GM03348 (cell line): ENCODE results near the gene RAP2A.
A peak's percentile ranks its signal among the peaks of the same experiment; 100 is the strongest.

Experiments
- DNase-seq: peaks from one replicate; pipeline ENCODE4 v3.0.0; 2012; ENCODE audit warnings: low spot score

The RAP2A gene

DNA sequence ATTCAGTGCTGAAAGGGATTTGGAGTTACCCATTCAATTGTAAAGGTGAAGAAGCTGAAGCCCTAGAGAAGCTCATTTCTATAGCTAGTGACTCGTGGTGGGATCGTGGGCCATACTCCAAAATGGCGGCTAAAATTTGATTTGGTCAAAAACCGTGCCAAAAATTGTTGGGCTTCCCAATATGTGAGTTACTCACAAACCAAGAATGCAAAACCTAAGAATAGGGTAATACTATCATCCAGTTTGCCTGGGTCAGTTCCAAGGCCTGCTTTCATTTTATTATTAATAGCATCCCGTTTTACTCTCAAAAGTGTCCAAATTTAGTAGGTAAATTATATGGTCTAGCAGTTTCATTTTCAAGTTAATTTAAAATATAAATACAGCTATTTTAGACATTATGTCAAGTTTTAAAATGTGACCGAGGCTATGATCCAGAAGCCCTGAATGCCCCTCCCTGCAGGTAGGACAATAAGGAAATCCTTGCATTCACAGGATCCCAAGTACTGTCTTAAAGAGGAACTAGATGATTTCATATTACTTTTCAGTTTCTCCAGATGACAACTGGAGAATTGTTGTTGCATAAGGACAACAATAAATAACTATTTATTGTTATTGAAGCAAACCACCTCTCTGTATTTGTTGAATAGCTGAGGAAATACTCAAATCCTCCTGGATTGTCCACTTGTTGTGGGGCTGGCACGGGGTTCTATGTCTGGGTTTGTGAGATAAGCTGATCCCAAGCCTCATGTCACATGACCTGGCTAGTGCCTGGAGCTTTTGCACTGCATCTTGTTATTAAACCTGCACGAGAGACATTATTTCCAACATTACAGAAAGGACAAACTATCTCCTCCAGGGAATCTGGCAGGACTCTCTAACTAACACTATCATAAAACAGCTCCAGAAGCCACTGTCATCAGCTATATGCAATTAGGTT is 11.6 kb upstream of the RAP2A start:
- DNase-seq = no peak

DNA sequence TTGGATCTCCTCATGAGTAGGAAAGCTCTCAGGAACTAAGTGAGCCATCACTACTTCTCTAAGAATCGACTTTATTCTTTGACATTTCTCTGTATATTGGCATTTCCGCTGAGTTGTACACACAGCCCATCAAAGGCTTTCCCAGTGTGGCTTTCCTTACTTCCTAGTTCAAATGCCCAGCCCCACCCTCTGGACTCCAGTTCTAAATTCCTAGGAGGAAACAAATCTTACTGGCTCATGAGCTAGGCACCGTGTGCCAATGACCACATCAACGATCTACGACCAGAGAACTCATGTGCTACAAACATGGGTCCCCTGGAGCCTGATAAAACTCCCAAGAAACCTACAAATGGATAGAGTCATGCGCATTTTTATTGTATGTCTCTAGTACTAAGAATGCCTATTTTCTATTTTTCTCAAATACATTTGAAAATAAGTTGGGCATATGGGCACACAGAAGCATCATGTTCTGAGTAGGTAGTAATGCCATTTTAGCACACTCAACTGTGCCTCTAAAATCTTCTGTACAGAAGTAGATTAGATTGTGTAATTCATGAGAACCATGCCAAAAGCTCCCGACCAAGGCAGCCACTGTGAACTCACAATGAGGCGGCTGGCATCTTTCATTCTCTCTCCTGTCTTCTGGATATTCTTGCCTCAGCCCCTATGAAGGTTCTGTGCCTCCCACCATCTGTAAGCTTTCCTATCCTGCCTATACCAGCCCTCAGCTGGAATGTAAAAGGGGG is 10.5 kb upstream of the RAP2A start:
- no peak for DNase-seq

DNA sequence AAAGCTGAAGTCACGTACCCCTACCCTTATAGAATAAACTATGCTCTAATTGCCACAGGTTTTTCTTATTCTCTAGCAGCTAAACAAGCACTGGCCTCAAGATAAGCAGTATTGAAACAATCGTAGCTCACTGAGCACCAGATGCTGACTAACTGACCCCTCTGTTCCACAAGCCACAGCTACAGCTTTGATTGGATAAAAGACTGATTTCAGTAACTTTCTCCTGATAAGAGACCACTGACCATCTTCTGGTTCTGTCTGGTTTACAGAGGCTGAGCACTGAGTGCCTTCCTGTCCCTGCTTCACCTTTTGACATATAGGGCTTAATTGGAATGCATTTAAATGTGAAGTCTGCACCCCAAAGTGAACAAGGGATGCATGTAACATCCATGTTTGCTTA is 8.4 kb upstream of the RAP2A start:
- no peak for DNase-seq

DNA sequence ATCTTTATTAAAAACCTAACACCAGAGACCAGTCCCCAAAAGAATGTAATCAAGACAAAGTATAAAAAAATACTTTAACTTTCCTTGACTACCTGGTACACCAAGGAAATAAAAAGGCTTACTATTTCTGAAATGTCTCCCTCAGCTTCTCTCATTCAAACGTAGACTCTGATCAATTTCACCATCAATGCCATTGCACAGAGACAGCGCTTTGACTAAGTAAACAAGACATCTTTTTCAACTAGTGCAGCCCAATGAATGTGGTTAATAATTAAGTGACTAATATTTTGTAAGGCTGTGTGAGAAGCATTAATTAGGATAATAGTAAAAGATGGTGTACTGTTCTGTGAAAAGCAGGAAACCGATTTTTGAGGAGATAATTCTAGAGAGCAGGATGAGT is 7.3 kb upstream of the RAP2A start:
- DNase-seq = no peak

DNA sequence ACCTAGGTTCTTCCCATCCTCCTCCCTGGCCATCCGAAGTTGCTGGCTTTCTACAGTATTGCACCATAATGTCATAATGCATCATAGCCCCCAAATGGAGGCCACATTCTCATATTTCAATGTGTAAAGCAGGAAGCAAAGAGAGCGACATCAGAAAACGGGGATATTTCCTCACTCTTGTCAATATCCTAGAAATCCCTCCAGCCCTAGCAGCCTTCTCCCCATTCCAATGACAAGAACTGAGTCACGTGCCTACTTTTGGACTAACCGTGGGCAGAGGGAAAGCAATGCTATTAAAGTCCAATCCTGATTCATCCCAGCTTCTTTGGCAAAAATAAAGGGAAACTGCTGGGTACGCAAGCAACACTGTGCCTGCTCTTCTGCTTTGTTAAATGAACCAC is 4.3 kb upstream of the RAP2A start:
- DNase-seq = peak; percentile 55

DNA sequence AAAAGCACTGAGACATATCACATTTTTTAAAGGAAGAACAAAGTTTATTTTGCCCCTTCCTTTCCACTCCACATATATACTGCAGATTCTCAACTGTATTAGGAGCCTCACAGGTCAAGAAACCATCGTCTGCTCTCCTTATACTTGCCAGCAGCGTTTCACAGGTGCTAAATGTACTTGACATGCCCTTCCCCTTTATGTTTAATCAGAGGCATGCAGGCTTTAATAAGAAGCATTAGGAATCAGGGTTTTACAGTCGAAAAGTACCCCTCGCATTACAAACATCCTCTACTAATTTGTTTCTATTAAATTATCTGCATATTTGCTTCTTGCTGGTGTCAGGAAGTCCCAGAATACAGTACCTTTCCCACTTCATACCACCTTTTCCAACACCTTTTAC is 3.7 kb upstream of the RAP2A start:
- no peak for DNase-seq

DNA sequence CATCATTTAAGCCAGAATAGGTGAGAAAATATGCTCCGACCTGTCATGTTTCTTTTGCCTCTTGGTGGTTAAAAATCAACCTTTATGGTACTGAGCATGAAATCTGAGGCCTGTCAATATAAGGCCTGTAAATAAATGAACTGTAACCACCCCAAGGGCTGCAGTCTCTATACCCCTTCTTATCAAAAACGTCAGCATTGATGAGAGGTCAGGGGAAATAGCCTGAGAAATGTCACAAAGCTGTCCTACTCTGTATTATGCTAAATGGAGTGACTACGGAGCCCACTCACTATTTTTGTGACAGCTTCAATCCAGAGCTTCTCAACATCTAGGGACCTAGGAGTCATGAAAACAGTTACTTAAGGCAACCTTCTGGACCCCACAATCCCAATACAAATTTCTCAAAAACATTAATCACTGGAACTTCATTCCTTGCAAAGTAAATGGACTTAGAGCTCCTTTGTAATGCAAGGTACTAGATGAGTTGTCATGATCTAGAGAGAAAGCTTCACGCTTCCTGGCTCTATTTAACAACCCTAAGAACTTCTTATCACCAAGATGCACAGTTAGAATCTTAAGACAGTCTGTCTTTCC is 2.7 kb upstream of the RAP2A start:
- DNase-seq = no peak

DNA sequence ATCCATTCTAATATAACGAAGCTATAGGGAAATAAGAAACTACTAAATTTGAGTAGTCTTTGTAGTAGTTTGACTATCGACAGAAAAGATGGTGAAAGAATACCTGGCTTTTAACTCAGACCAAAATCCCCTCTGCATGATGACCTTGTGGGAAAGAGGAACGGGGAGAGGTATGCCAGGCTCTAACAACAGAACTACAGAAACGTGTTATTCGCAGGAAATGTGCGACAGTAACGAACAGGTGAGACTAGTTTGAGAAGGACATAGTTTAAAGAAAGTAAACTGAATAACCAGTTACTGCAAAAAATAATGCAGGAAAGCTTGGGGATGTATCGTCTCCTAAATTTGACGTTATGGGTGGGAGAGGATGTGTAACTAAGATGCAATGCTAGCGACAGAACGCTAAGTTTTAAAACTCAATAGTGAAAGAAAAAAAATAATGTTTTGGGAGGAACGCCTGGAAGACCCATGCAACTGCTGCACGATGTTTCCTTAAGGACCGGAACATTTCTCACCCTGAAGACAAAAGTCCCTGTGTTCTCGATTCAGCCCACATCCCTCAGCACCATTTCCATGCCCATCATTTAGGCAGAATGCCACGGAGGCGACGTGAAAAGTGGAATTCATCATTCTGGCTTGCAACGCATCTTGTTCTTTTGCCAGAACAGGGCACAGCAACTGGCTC is 1.6 kb upstream of the RAP2A start:
- peak; percentile 2 for DNase-seq

DNA sequence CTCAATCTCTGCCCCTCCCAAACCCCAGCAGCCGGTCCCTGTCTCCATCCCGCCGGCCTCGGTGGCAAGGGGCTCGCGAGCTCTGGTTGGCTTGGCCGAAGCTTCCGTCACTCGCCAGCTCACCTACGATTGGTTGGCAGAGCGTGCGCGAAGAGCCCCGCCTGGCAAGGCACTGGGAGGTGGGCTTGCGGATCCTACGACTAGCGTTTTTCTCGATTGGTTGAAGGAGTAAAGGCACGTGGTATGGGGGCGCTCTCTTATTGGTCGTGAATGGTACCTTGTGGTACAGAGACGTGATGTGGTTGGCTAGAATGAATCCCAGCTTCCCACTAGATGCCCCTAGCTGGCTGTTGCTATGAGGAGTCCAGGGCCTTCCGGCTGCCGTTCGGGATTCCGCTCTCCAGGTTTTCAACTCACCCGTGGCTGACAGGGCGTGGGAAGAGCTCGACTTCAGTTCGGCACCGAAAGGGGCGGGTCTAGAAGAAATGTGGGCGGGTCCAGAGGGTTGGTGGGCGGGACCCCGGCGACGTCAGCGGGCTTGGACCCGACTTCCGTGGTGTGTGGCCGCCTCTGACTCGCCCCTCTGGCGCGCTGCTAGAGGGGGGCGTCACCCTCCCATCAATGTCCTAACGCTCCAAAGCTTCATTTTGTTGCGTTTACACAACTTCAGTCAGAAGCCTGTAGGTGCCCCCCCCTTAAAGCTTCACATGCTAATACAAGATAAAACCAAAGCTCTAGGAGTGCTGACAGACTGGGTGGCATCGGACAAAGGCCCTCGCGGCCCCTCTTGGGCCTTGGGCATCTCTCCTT is 847 bp upstream of the RAP2A start:
- peak; percentile 96 for DNase-seq

DNA sequence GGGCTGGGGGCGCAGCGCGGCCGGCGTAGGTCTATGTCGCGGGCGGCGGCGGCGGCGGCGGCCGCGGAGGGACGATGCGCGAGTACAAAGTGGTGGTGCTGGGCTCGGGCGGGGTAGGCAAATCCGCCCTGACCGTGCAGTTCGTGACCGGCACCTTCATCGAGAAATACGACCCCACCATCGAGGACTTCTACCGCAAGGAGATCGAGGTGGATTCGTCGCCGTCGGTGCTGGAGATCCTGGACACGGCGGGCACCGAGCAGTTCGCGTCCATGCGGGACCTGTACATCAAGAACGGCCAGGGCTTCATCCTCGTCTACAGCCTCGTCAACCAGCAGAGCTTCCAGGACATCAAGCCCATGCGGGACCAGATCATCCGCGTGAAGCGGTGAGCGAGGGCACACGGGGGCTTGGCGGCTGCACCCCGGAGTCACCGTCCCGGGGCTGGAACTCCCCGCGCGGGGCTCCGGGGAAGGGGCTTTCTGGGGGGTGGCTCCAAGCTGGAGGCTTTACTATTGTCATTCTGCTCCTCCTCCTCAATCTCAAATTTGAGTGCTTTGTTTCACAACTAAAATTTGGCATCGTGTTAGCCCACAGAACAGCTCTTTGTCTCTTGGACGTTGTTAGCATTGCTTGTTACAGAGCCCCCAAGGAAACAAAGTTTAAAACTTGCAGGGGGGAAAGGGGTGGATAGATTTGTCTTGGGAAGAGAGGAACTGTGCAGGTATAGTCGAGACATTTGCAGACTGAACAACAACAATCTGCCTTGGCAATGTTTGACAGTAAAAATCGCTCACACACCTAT is 630 bp downstream of the RAP2A start:
- peak; percentile 7 for DNase-seq

DNA sequence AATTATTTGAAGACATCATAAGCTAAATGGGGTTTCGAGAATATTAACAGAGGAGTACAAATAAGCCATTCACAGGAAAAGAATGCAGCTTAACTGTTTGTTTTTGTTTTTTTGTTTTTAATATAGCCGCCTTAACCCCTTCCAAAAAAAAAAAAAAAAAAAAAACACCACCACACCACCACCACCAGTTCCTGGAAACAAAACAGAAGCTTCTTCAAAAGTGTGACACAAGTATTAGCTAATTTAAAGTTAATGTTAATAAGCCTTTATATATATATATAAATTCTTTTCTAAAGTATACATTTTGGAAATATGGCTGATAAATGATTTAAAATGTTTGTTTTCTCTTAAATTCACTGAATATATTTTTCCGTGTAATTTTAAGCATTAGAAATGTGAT is 1.4 kb downstream of the RAP2A start:
- no peak for DNase-seq

DNA sequence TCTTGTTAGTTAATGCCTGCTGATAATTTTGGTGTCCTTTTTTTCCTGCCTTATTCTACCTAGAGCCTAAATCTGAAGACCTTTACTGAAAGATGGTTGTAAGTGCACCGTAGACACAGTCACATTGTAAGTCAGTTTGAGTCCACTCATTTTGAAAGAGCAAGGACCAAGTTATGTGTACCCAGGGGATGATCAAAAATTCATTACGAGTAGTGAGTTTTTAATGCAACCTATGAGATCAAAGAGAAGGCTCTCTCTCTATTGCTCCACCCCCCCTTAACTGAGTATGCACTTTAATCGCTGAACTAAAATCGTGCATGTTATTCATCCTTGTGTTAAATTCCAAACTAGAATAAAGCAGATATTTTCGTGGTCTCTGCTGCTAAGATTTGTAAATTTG is 1.8 kb downstream of the RAP2A start:
- peak; percentile 5 for DNase-seq

DNA sequence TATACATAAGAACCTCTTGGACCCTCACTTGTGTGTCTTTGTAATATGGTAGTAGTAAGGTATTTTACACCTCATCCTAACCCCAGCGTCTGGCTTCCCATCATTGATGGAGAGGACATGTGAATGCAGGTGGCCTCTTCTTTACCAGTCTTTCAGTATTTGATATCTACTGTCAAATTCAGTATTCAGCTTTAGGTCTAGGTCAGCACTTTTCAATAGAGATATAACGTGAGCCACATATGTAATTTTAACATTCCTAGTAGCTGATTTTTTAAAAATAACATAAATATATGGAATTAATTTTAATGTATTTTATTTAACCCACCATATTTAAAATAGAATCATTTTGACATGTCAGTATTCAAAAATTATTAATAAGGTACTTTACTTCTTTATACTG is 2.9 kb downstream of the RAP2A start:
- DNase-seq = no peak

DNA sequence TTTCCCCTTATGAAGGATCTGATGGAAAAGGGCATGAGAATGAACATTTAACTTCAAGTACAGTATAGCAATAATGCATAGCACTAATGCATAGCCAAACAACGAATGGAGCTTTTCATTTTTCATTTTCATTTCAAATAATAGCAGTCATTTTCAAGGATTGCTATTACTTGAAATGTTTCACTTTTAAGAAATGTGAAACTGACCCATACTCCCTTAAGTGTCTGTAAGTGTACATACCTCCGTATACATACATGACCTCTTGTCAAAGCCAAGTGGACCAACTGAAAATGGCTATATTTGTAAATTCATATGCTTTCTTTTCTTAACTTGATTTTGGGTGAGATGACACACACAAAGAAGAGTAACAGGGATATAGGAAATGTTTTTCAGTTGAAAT is 3.8 kb downstream of the RAP2A start:
- DNase-seq = no peak

DNA sequence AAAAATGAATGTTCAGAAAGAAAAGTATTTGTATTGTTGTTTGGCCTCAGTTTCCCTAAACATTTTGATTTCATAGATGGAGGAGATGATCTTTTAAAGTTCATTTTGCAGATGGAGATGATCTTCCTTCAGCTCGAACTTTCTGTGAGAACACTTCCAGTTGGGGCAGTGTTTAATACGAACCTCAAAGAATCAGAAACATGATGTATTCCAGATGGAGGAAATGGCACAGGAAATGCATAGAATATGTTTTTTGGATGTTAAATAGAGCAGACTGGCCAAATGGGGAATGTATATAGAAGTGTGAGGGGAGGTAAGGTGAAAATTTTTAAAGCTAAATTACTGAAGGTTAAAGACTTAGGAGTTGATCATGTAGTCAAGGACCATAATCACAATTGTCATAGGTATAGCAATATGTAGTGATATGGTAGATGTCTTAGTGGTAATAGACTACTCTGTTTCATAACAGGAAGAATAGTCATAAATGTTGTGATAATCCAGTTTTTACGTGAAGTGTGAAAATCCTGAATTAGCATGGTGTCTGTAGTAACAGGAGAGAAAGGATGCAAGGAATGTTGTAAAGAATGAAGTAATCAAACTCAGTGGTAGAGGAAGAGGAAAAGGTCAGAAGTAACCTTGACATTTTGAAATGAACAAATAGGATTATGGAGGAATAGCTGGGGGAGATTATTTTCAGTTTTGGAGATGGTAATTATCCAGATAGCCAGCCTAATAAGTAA is 5.1 kb downstream of the RAP2A start:
- no peak for DNase-seq

DNA sequence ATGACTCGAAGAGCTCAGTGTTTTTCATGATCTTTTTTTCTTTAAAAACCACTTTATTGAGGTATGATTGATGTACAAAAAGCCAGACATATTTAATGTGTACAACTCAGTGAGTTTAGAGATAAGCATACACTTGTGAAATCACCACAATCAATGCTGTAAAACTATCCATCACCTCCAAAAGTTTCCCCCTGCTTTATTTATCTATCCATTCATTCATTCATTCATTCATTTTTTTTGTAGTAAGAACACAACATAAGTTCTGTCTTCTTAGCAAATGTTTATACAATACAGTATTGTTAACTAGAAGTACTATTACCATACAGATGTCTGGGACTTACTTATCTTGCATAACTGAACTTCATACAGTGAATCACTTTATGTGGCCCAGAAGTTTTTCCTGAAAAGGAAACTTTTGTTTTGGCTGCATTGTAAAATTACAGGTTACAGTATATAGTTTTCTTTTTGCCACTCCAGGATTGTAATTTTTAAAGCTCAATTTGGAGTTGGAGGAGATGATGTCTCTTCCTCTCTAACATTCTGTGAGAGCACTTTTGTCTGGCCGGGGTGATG is 6.7 kb downstream of the RAP2A start:
- no peak for DNase-seq

DNA sequence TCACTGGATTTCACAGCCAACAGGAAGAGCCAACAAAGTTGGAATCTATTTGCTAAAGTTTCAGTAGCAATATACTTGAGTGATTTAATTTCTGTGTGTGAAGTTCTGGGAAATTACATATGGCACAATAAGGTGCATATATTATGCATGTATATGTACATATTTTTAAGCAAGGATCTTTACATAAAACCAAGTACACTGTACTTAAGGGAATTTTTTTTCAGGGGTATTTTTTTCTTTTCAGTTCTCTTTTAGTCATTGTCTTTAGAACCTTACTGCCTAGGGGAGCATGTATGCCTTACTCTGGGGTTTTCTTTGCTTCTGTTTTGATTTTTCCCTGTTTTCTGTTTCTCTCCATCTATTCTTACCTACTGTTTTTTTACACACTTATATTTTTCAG is 7.4 kb downstream of the RAP2A start:
- no peak for DNase-seq

DNA sequence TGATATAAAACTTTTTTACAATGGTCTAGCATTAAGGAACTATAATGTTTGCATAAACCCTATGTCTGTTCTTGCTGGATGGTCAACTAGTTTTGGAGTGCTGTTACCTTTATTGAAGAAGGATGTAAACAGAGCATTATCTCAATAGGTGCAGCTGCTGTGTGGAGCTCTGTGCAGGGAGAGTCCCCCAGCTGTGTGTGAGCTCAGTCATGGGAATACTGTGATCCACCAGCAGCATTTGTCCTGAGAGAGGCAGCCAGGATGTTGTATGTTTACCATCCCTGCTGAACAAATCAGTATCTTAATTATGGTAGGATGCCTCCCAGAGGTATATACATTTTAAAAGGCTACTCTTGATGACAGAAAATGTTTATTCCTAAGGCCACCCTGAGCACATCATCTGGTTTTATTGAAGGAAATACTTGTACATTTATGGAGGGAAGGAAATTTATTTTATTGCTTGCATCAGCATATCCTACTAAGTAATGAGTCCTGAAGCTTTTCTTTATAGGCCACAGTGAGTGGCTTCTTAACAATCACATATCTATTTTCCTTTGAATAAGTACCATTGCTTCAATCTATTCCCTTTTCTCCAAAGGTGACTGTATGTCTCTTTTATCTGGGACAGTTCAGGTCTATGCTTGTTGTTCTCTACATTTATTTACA is 11.7 kb downstream of the RAP2A start:
- DNase-seq = no peak

DNA sequence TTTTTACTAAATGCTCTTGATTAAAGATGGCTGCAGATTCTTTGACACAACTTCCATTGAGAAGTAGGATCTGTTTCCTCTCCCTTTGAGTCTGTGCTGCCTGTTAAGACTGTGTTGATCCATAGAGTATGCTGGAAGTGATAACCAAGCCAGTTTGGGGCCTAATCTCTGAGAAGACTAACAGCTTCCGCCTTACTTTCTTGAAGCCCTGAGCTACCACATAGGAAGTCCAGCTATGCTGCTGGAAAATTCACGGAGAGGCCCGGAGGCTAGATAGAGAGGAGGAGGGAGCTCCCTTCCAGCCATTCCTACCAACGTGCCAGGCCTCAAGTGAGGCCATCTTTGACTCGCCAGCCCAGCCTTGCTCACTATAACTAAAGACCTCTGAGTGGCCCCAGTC is 12.5 kb downstream of the RAP2A start:
- no peak for DNase-seq
